Peyer's patch (tissue), 4 donors: ENCODE data around the gene FAM219B.
A peak's percentile ranks its signal among the peaks of the same experiment; 100 is the strongest.

Experiments
- CTCF ChIP-seq, 6 experiments: fragments of 450-650 bp in 4 of 6; fragments of 200-600 bp in 2 of 6; sonication (generic) in 1 of 6; IDR thresholded peaks; one replicate each; pipeline ENCODE4 v1.5.1; 2017 to 2019; ENCODE audit warnings: antibody characterized with exemption in 6 of 6, mild to moderate bottlenecking in 3 of 6, moderate library complexity in 1 of 6
- POLR2A ChIP-seq, 2 donors: fragments of 450-650 bp; IDR thresholded peaks; one replicate each; pipeline ENCODE4 v1.5.1; 2017; ENCODE audit warnings: antibody characterized with exemption in 2 of 2, mild to moderate bottlenecking in 2 of 2, moderate library complexity in 2 of 2

DNA sequence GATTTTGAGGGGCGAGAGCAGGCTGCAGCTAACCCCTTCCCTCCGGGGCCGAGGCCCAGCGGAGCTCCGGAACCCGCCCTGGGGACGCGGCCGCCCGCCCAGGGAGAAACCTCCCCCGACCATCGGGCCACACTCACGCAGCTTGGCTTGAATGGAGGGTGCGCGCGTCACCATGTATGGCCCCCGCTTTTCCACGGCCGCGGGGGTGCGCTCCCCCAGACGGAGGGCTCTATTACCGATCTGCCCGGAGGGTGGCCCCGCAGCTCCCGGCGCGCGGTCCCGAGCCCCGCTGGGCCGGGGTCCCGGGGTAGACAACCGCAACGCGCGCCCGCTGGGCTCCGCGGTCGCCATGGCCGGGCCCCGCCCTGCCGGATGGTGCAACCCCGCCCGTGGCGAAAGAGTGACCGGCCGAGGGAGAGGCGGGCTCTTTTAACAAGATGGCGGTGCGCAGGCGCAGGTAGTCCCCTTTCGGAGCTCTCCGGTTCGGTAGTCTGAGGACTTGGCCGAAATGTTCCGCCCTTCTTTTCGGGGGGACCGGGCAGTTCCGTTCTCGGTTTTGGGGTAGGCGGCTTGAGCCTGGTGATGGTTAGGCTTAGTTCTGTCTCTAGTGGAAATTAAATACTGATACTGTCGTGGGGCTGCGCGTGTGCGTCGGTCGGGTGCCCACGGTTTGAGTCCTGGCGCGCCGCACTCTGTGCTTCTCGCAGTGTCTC lies at the start of gene FAM219B:
- peak in 1 of 6 experiments; percentile 7 for TF ChIP-seq CTCF (IDR thresholded peaks at IDR 0.05)
- peak; percentile 67 to 76 for TF ChIP-seq POLR2A (IDR thresholded peaks at IDR 0.05)
